H9 (cell line): Measurements from ENCODE around the gene GPRIN1. TPM values are rescaled to one million over a fixed set of nuclear protein-coding genes. Genes with fewer than 3 reads are reported as not detected.

Experiments used
- DNase-seq: peaks from one replicate; pipeline ENCODE4 v3.0.0-alpha.2; 2017
- H2AFZ ChIP-seq: one replicate; pipeline ENCODE4 v1.6.1; 2013; ENCODE audit warnings: mild to moderate bottlenecking, low read length, control low read depth, moderate library complexity
- H2AK5ac ChIP-seq: 2 replicates; pipeline ENCODE4 v1.6.1; 2013; ENCODE audit warnings: low read length, control low read depth, mixed read lengths; ENCODE audit not compliant: insufficient read length
- H2BK120ac ChIP-seq: one replicate; pipeline ENCODE4 v1.6.1; 2013; ENCODE audit warnings: low read depth, mild to moderate bottlenecking, low read length, control low read depth, inconsistent platforms; ENCODE audit not compliant: poor library complexity, severe bottlenecking
- H2BK12ac ChIP-seq: 2 replicates; pipeline ENCODE4 v1.6.1; 2013; ENCODE audit warnings: low read length, control low read depth, mixed read lengths, low read depth; ENCODE audit not compliant: insufficient read length
- H2BK15ac ChIP-seq: 2 replicates; pipeline ENCODE4 v1.6.1; 2013; ENCODE audit warnings: low read depth, low read length, control low read depth
- H2BK20ac ChIP-seq: one replicate; pipeline ENCODE4 v1.6.1; 2013; ENCODE audit warnings: low read depth, mild to moderate bottlenecking, low read length, control low read depth, inconsistent platforms; ENCODE audit not compliant: poor library complexity, severe bottlenecking
- H2BK5ac ChIP-seq: 2 replicates; pipeline ENCODE4 v1.6.1; 2013; ENCODE audit warnings: low read length, control low read depth, mixed read lengths; ENCODE audit not compliant: insufficient read length
- H3K14ac ChIP-seq: 2 replicates; pipeline ENCODE4 v1.6.1; 2013; ENCODE audit warnings: low read length, control low read depth; ENCODE audit not compliant: insufficient read depth
- H3K18ac ChIP-seq: 2 replicates; pipeline ENCODE4 v1.6.1; 2013; ENCODE audit warnings: low read depth, mild to moderate bottlenecking, mixed read lengths, low read length, control low read depth; ENCODE audit not compliant: insufficient read length
- H3K23ac ChIP-seq: 2 replicates; pipeline ENCODE4 v1.6.1; 2013; ENCODE audit warnings: low read length, control low read depth, mixed read lengths, low read depth; ENCODE audit not compliant: insufficient read length
- H3K23me2 ChIP-seq: 2 replicates; pipeline ENCODE4 v1.6.1; 2013; ENCODE audit warnings: low read depth, mild to moderate bottlenecking, mixed read lengths, low read length, control low read depth; ENCODE audit not compliant: insufficient read length, poor library complexity, severe bottlenecking
- H3K27ac ChIP-seq: 2 replicates; pipeline ENCODE4 v1.5.1; 2013; ENCODE audit warnings: low read length, control low read depth, mixed read lengths, low read depth; ENCODE audit not compliant: insufficient read length
- H3K27me3 ChIP-seq: 2 replicates; pipeline ENCODE4 v1.6.1; 2013; ENCODE audit warnings: low read length, control low read depth, inconsistent platforms; ENCODE audit not compliant: insufficient read depth
- H3K4ac ChIP-seq: 2 replicates; pipeline ENCODE4 v1.6.1; 2013; ENCODE audit warnings: low read depth, mild to moderate bottlenecking, control low read depth, inconsistent platforms, low read length, moderate library complexity
- H3K4me1 ChIP-seq: 2 replicates; pipeline ENCODE4 v1.6.1; 2013; ENCODE audit warnings: low read length, control low read depth, inconsistent platforms; ENCODE audit not compliant: insufficient read depth
- H3K4me2 ChIP-seq: 2 replicates; pipeline ENCODE4 v1.6.1; 2013; ENCODE audit warnings: low read length, control low read depth, mixed read lengths; ENCODE audit not compliant: insufficient read length, insufficient read depth
- H3K56ac ChIP-seq: 2 replicates; pipeline ENCODE4 v1.6.1; 2013; ENCODE audit warnings: low read depth, mild to moderate bottlenecking, mixed read lengths, low read length, control low read depth; ENCODE audit not compliant: insufficient read length
- H3K79me1 ChIP-seq: 2 replicates; pipeline ENCODE4 v1.6.1; 2013; ENCODE audit warnings: low read depth, mild to moderate bottlenecking, moderate library complexity, low read length, control low read depth, inconsistent platforms; ENCODE audit not compliant: insufficient read depth, poor library complexity, severe bottlenecking
- H3K79me2 ChIP-seq: 2 replicates; pipeline ENCODE4 v1.6.1; 2013; ENCODE audit warnings: low read length, control low read depth, inconsistent platforms; ENCODE audit not compliant: insufficient read depth
- H3K9ac ChIP-seq: 2 replicates; pipeline ENCODE4 v1.6.1; 2013; ENCODE audit warnings: low read length, control low read depth, mixed read lengths; ENCODE audit not compliant: insufficient read length; ENCODE audit errors: extremely low read depth
- H3K9me3 ChIP-seq: one replicate; pipeline ENCODE4 v1.6.1; 2013; ENCODE audit warnings: low read depth, low read length, inconsistent platforms; ENCODE audit not compliant: control insufficient read depth
- H3T11ph ChIP-seq: one replicate; pipeline ENCODE4 v1.6.1; 2013; ENCODE audit warnings: mild to moderate bottlenecking, low read length, control low read depth, inconsistent platforms
- H4K20me1 ChIP-seq: one replicate; pipeline ENCODE4 v1.6.1; 2013; ENCODE audit not compliant: control insufficient read depth, insufficient read length, insufficient read depth
- H4K5ac ChIP-seq: 2 replicates; pipeline ENCODE4 v1.6.1; 2013; ENCODE audit warnings: low read depth, mild to moderate bottlenecking, mixed read lengths, low read length, control low read depth; ENCODE audit not compliant: insufficient read length
- H4K8ac ChIP-seq: replicated peaks from 2 replicates; pipeline ENCODE4 v1.6.1; 2013; ENCODE audit warnings: low read length, control low read depth, mixed read lengths, low read depth; ENCODE audit not compliant: insufficient read length
- H4K91ac ChIP-seq: 2 replicates; pipeline ENCODE4 v1.6.1; 2013; ENCODE audit warnings: low read depth, mild to moderate bottlenecking, moderate library complexity, mixed read lengths, low read length, control low read depth; ENCODE audit not compliant: insufficient read length
- H3K27ac Mint-ChIP-seq, 3 experiments: 2 replicates in 2 of 3; 3 replicates in 1 of 3; pipeline ENCODE4 v1.8.0; 2020 to 2021; ENCODE audit warnings: mixed read lengths in 3 of 3, mild to moderate bottlenecking in 1 of 3, moderate library complexity in 1 of 3
- H3K27me3 Mint-ChIP-seq: 2 replicates; pipeline ENCODE4 v1.8.0; 2021; ENCODE audit warnings: low read depth, mild to moderate bottlenecking, moderate library complexity, mixed read lengths
- H3K36me3 Mint-ChIP-seq, 3 experiments: 2 replicates in 2 of 3; 3 replicates in 1 of 3; pipeline ENCODE4 v1.8.0; 2020 to 2021; ENCODE audit warnings: low read depth in 3 of 3, mixed read lengths in 3 of 3; ENCODE audit not compliant: insufficient read depth in 1 of 3
- H3K4me1 Mint-ChIP-seq, 2 experiments: 2 replicates each; pipeline ENCODE4 v1.8.0; 2020; ENCODE audit warnings: mixed read lengths in 2 of 2
- H3K4me3 Mint-ChIP-seq, 2 experiments: 2 replicates in 1 of 2; 3 replicates in 1 of 2; pipeline ENCODE4 v1.8.0; 2020 to 2021; ENCODE audit warnings: mild to moderate bottlenecking in 2 of 2, mixed read lengths in 2 of 2, moderate library complexity in 1 of 2
- H3K9me3 Mint-ChIP-seq, 2 experiments: 2 replicates in 1 of 2; 3 replicates in 1 of 2; pipeline ENCODE4 v1.8.0; 2020; ENCODE audit warnings: mild to moderate bottlenecking in 2 of 2, mixed read lengths in 2 of 2, moderate library complexity in 1 of 2
- WGBS: extraction: QIAGEN DNeasy Blood & Tissue Kit; methylation state at CpG from one replicate; pipeline ENCODE4 v1.1.7; 2013; ENCODE audit warnings: missing lambda C conversion rate, low lambda C conversion rate, mixed read lengths; ENCODE audit not compliant: insufficient read length; ENCODE audit errors: extremely low coverage; 5-methylcytosine and 5-hydroxymethylcytosine counted together
- total RNA-seq: library from RNA; stranded (reverse); gene quantifications from 2 replicates; pipeline ENCODE4 v1.2.1, GENCODE V29; 2021
- TF ChIP-seq, protein P1 (sequence below): fragments of 200-600 bp; sonication (generic); conservative IDR thresholded peaks from 3 replicates; pipeline ENCODE4 v1.8.0; 2021; ENCODE audit warnings: antibody characterized with exemption, mild to moderate bottlenecking

Gene GPRIN1
- total RNA-seq, 1 experiment from 2014 or later, result 10.8 TPM

DNA sequence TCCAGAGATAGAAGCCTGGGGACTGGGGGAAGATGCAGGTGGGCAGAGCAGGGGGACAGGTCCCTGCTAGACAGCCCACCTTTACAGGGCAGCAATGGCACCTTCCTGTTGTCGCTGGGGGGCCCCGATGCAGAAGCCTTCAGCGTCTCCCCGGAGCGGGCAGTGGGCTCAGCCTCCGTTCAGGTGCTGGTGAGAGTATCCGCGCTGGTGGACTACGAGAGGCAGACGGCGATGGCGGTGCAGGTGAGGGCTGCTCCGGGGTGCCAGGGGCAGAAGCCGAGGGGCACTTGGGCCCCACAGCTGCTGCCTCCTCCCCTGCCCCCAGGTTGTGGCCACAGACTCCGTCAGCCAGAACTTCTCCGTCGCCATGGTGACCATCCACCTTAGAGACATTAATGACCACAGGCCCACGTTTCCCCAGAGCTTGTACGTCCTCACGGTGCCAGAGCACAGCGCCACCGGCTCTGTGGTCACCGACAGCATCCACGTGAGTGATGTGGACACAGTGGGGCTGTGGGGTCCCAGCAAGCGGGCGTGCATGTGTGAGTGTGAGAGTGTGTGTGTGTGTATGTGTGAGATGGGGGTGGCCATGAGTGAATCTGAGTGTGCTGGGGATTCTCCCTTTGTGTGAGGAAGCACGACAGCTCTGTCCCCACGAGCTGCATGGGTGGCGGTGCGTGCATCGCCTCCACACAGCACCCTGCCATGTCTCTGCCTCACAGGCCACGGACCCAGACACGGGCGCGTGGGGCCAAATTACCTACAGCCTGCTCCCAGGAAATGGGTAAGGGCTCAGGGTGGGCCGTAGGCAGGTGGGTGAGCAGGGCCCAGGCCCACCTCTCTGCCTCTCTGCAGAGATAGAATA lies 32.4 kb downstream of the GPRIN1 start:
- H3K4me1 ChIP-seq, result no peaks in the 10 kb centered on the region
- Mint-ChIP-seq H3K9me3 (no peaks in the 10 kb centered on the region), H3K27me3 (peaks cover 31% of the 10 kb centered on the region), H3K36me3 (no peaks in the 10 kb centered on the region), H3K4me1 (peaks cover 2 to 12% of the 10 kb centered on the region in 2 experiments; a peak in 3 of 4 replicates), H3K27ac (peak overlapping the region in 1 of 3 experiments; percentile 79; a peak in 1 of 7 replicates), H3K4me3 (no peak overlapping the region)
- H3K27me3 ChIP-seq, result no peaks in the 10 kb centered on the region
- no peak overlapping the region for H3K4ac ChIP-seq
- no peak overlapping the region for H2BK20ac ChIP-seq
- no peak overlapping the region for H2BK15ac ChIP-seq
- no peak overlapping the region for H2BK5ac ChIP-seq
- H3T11ph ChIP-seq, result no peak overlapping the region
- TF ChIP-seq, protein P1, sequence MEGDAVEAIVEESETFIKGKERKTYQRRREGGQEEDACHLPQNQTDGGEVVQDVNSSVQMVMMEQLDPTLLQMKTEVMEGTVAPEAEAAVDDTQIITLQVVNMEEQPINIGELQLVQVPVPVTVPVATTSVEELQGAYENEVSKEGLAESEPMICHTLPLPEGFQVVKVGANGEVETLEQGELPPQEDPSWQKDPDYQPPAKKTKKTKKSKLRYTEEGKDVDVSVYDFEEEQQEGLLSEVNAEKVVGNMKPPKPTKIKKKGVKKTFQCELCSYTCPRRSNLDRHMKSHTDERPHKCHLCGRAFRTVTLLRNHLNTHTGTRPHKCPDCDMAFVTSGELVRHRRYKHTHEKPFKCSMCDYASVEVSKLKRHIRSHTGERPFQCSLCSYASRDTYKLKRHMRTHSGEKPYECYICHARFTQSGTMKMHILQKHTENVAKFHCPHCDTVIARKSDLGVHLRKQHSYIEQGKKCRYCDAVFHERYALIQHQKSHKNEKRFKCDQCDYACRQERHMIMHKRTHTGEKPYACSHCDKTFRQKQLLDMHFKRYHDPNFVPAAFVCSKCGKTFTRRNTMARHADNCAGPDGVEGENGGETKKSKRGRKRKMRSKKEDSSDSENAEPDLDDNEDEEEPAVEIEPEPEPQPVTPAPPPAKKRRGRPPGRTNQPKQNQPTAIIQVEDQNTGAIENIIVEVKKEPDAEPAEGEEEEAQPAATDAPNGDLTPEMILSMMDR, result no peak
- H3K23ac ChIP-seq, result no peak overlapping the region
- H3K56ac ChIP-seq, result no peak overlapping the region
- no peak overlapping the region for H3K14ac ChIP-seq
- no peak overlapping the region for H4K8ac ChIP-seq
- H3K4me2 ChIP-seq, result no peak overlapping the region
- H4K5ac ChIP-seq, result no peak overlapping the region
- H2BK12ac ChIP-seq, result no peak overlapping the region
- no peak overlapping the region for H2AK5ac ChIP-seq
- no peaks in the 10 kb centered on the region for H3K79me1 ChIP-seq
- no peak overlapping the region for H2AFZ ChIP-seq
- no peak overlapping the region for H3K18ac ChIP-seq
- DNase-seq, result no peak
- H4K20me1 ChIP-seq, result no peaks in the 10 kb centered on the region
- WGBS, result no CpG with 5 or more reads among the region's 36 CpGs
- no peaks in the 10 kb centered on the region for H3K9me3 ChIP-seq
- no peaks in the 10 kb centered on the region for H3K23me2 ChIP-seq
- H3K9ac ChIP-seq, result no peak overlapping the region
- no peak overlapping the region for H2BK120ac ChIP-seq
- H3K27ac ChIP-seq, result no peak overlapping the region
- no peaks in the 10 kb centered on the region for H3K79me2 ChIP-seq
- no peak overlapping the region for H4K91ac ChIP-seq
